GM04504 (cell line): ENCODE results near the gene ERGIC1.
"Not testable (repeated sequence)": the region's sequence is repeated elsewhere in the genome, so short reads cannot be mapped to it uniquely, and the experiment has no call there.

Source experiments
- DNase-seq: peaks from one replicate; pipeline ENCODE4 v3.0.0-alpha.2; 2012; ENCODE audit warnings: low read depth

ERGIC1 gene

GRCh38 chr5:172847584-172847983 lies 13.5 kb downstream of the ERGIC1 start:
- DNase-seq, result not testable (repeated sequence)

GRCh38 chr5:172848419-172848818 lies 14.4 kb downstream of the ERGIC1 start:
- no peak for DNase-seq

- DNase-seq, result no peak
Measured at GRCh38 chr5:172849606-172850453, 15.8 kb downstream of the ERGIC1 start.

- DNase-seq, result no peak
Measured at GRCh38 chr5:172850454-172850797, 16.4 kb downstream of the ERGIC1 start.

- DNase-seq, result not testable (repeated sequence)
Measured at GRCh38 chr5:172851254-172851653, 17.2 kb downstream of the ERGIC1 start.

- no peak for DNase-seq
Measured at GRCh38 chr5:172852490-172853354, 18.7 kb downstream of the ERGIC1 start.

GRCh38 chr5:172853355-172853975 lies 19.4 kb downstream of the ERGIC1 start:
- no peak for DNase-seq

- no peak for DNase-seq
Measured at GRCh38 chr5:172854451-172854871, 20.4 kb downstream of the ERGIC1 start.

GRCh38 chr5:172854971-172855370 lies 20.9 kb downstream of the ERGIC1 start:
- DNase-seq, result no peak

- DNase-seq, result no peak
Measured at GRCh38 chr5:172855597-172856292, 21.7 kb downstream of the ERGIC1 start.

- DNase-seq, result no peak
Measured at GRCh38 chr5:172856336-172856735, 22.3 kb downstream of the ERGIC1 start.

- no peak for DNase-seq
Measured at GRCh38 chr5:172857982-172858381, 23.9 kb downstream of the ERGIC1 start.

- no peak for DNase-seq
Measured at GRCh38 chr5:172858511-172858989, 24.5 kb downstream of the ERGIC1 start.

- peak; percentile 83 for DNase-seq
Measured at GRCh38 chr5:172858990-172859811, 25.1 kb downstream of the ERGIC1 start.

- DNase-seq, result no peak
Measured at GRCh38 chr5:172859966-172860365, 25.9 kb downstream of the ERGIC1 start.

- peak; percentile 78 for DNase-seq
Measured at GRCh38 chr5:172860520-172861443, 26.7 kb downstream of the ERGIC1 start.

- no peak for DNase-seq
Measured at GRCh38 chr5:172861461-172861860, 27.4 kb downstream of the ERGIC1 start.

GRCh38 chr5:172862165-172862801 lies 28.2 kb downstream of the ERGIC1 start:
- DNase-seq, result no peak

- DNase-seq, result not testable (repeated sequence)
Measured at GRCh38 chr5:172864171-172864570, 30.1 kb downstream of the ERGIC1 start.
